SW 1271 (cell line): ENCODE data around the gene C20orf204.

Source experiments
- DNase-seq, 2 experiments: peaks; one replicate each; lab custom pipeline; 2025; lab: John Stamatoyannopoulos, UW

Gene C20orf204

GRCh38 chr20:64042054-64042781 lies 6.2 kb downstream of the C20orf204 start:
- no peak for DNase-seq

- no peak for DNase-seq
Observed at GRCh38 chr20:64043768-64044167, 7.8 kb downstream of the C20orf204 start.

- peak; percentile 44 to 77 for DNase-seq
Observed at GRCh38 chr20:64044484-64045247, 8.7 kb downstream of the C20orf204 start.

GRCh38 chr20:64045346-64046011 lies 9.5 kb downstream of the C20orf204 start:
- no peak for DNase-seq

- no peak for DNase-seq
Observed at GRCh38 chr20:64047046-64047389, 11.0 kb downstream of the C20orf204 start.

- DNase-seq, result no peak
Observed at GRCh38 chr20:64047968-64048401, 12.0 kb downstream of the C20orf204 start.

GRCh38 chr20:64048402-64049044 lies 12.5 kb downstream of the C20orf204 start:
- DNase-seq, result no peak

GRCh38 chr20:64049060-64049877 lies 13.3 kb downstream of the C20orf204 start, which contains the start of gene SOX18:
Gene SOX18 (minus strand): TSS chr20:64049639. CDS start chr20:64049516, 123 bp downstream.
- peak in 1 of 2 experiments; percentile 17 for DNase-seq

GRCh38 chr20:64049878-64050260 lies 13.9 kb downstream of the C20orf204 start:
- DNase-seq, result no peak

GRCh38 chr20:64050261-64051032 lies 14.5 kb downstream of the C20orf204 start:
- DNase-seq, result no peak

- no peak for DNase-seq
Observed at GRCh38 chr20:64051033-64051452, 15.1 kb downstream of the C20orf204 start.

GRCh38 chr20:64051561-64052325 lies 15.8 kb downstream of the C20orf204 start:
- no peak for DNase-seq

- no peak for DNase-seq
Observed at GRCh38 chr20:64052326-64052722, 16.3 kb downstream of the C20orf204 start.

GRCh38 chr20:64052987-64053840 lies 17.2 kb downstream of the C20orf204 start:
- DNase-seq, result no peak

GRCh38 chr20:64053841-64054661 lies 18.1 kb downstream of the C20orf204 start:
- peak in 1 of 2 experiments; percentile 21 for DNase-seq

GRCh38 chr20:64055396-64055892 lies 19.5 kb downstream of the C20orf204 start:
- DNase-seq, result no peak

GRCh38 chr20:64055893-64056638 lies 20.1 kb downstream of the C20orf204 start:
- no peak for DNase-seq
